HepG2 (cell line): ENCODE results near the gene SBNO1. TPM values are rescaled to one million over a fixed set of nuclear protein-coding genes. Genes with fewer than 3 reads are reported as not detected.

ENCODE experiments used
- CBFB ChIP-seq: sonication (generic); formaldehyde crosslinking; IDR thresholded peaks from 2 replicates; pipeline ENCODE4 v1.4.0; 2020; ENCODE audit warnings: missing genetic modification reagents
- CEBPB ChIP-seq: IDR thresholded peaks from 2 replicates; pipeline ENCODE4 v1.6.1; 2011; ENCODE audit warnings: low read depth, low read length, improper control_type of control experiment, borderline replicate concordance
- CHD2 ChIP-seq: IDR thresholded peaks from 2 replicates; pipeline ENCODE4 v1.6.1; 2011; ENCODE audit warnings: low read depth, low read length, improper control_type of control experiment
- KDM5A ChIP-seq: fragments of 200-600 bp; sonication (generic); IDR thresholded peaks from 2 replicates; pipeline ENCODE4 v1.7.0; 2018; ENCODE audit warnings: antibody characterized with exemption, mild to moderate bottlenecking, low read length, borderline replicate concordance
- LCORL ChIP-seq, 2 experiments: fragments of 450-650 bp in 1 of 2; sonication (generic) in 1 of 2; formaldehyde crosslinking in 1 of 2; IDR thresholded peaks; 2 replicates each; pipeline versions ENCODE4 v1.5.0 to v1.6.1; 2017 to 2020; ENCODE audit warnings: antibody characterized with exemption in 1 of 2, missing genetic modification reagents in 1 of 2
- MAFG ChIP-seq: sonication (generic); formaldehyde crosslinking; IDR thresholded peaks from 2 replicates; pipeline ENCODE4 v1.5.1; 2020; ENCODE audit warnings: mild to moderate bottlenecking, missing genetic modification reagents
- NFE2 ChIP-seq: sonication (generic); formaldehyde crosslinking; IDR thresholded peaks from 2 replicates; pipeline ENCODE4 v1.4.0; 2020; ENCODE audit warnings: missing genetic modification reagents
- PHB2 ChIP-seq: fragments of 450-650 bp; IDR thresholded peaks from 2 replicates; pipeline ENCODE4 v1.6.1; 2018; ENCODE audit not compliant: partially characterized antibody
- PHF21A ChIP-seq: sonication (generic); formaldehyde crosslinking; IDR thresholded peaks from 2 replicates; pipeline ENCODE4 v1.5.0; 2020; ENCODE audit warnings: mild to moderate bottlenecking, missing genetic modification reagents
- REXO4 ChIP-seq: sonication (generic); formaldehyde crosslinking; IDR thresholded peaks from 2 replicates; pipeline ENCODE4 v1.8.0; 2022; ENCODE audit warnings: missing genetic modification reagents, mild to moderate bottlenecking, borderline replicate concordance
- SAP130 ChIP-seq: IDR thresholded peaks from 2 replicates; pipeline ENCODE4 v1.6.1; 2016; ENCODE audit warnings: low read depth
- SP140L ChIP-seq: sonication (generic); formaldehyde crosslinking; IDR thresholded peaks from 2 replicates; pipeline ENCODE4 v1.4.0; 2020; ENCODE audit warnings: missing genetic modification reagents, borderline replicate concordance
- TBP ChIP-seq: sonication (generic); formaldehyde crosslinking; IDR thresholded peaks from 2 replicates; pipeline ENCODE4 v1.5.0; 2020; ENCODE audit warnings: missing genetic modification reagents
- TBX3 ChIP-seq: fragments of 450-650 bp; IDR thresholded peaks from 2 replicates; pipeline ENCODE4 v1.6.1; 2017; ENCODE audit warnings: antibody characterized with exemption, mild to moderate bottlenecking, inconsistent platforms, borderline replicate concordance
- TCF7L2 ChIP-seq: IDR thresholded peaks from 2 replicates; pipeline ENCODE4 v1.6.1; 2011; ENCODE audit warnings: mild to moderate bottlenecking, low read depth, low read length, moderate library complexity
- XRCC5 ChIP-seq: fragments of 200-400 bp; formaldehyde crosslinking; optimal IDR thresholded peaks from 2 replicates; pipeline ENCODE3; 2017; ENCODE audit warnings: mild to moderate bottlenecking, low read length
- ZBTB20 ChIP-seq: sonication (generic); formaldehyde crosslinking; IDR thresholded peaks from 2 replicates; pipeline ENCODE4 v1.8.1; 2023; ENCODE audit warnings: missing genetic modification reagents, low read depth, mild to moderate bottlenecking, borderline replicate concordance
- ZBTB37 ChIP-seq: sonication (generic); formaldehyde crosslinking; IDR thresholded peaks from 2 replicates; pipeline ENCODE4 v1.4.0; 2020; ENCODE audit warnings: mild to moderate bottlenecking, missing genetic modification reagents
- ZNF12 ChIP-seq: sonication (generic); formaldehyde crosslinking; IDR thresholded peaks from 2 replicates; pipeline ENCODE4 v1.5.0; 2020; ENCODE audit warnings: missing genetic modification reagents
- ZNF143 ChIP-seq: sonication (generic); formaldehyde crosslinking; IDR thresholded peaks from 2 replicates; pipeline ENCODE4 v1.4.0; 2020; ENCODE audit warnings: missing genetic modification reagents
- ZNF24 ChIP-seq: fragments of 450-650 bp; IDR thresholded peaks from 2 replicates; pipeline ENCODE4 v1.6.1; 2017; ENCODE audit warnings: antibody characterized with exemption, mild to moderate bottlenecking
- ZNF253 ChIP-seq: sonication (generic); formaldehyde crosslinking; IDR thresholded peaks from 2 replicates; pipeline ENCODE4 v1.8.0; 2022; ENCODE audit warnings: mild to moderate bottlenecking, missing genetic modification reagents, borderline replicate concordance
- ZNF326 ChIP-seq: sonication (generic); formaldehyde crosslinking; IDR thresholded peaks from 2 replicates; pipeline ENCODE4 v1.4.0; 2020; ENCODE audit warnings: missing genetic modification reagents, borderline replicate concordance
- ZNF331 ChIP-seq: sonication (generic); formaldehyde crosslinking; IDR thresholded peaks from 2 replicates; pipeline ENCODE4 v1.4.0; 2020; ENCODE audit warnings: missing genetic modification reagents
- ZNF546 ChIP-seq: sonication (generic); formaldehyde crosslinking; conservative IDR thresholded peaks from 2 replicates; pipeline ENCODE4 v1.8.1; 2023; ENCODE audit warnings: mild to moderate bottlenecking, missing genetic modification reagents
- ZNF607 ChIP-seq: sonication (generic); formaldehyde crosslinking; IDR thresholded peaks from 2 replicates; pipeline ENCODE4 v1.5.1; 2020; ENCODE audit warnings: missing genetic modification reagents, mild to moderate bottlenecking, borderline replicate concordance
- ZNF629 ChIP-seq: sonication (generic); formaldehyde crosslinking; conservative IDR thresholded peaks from 2 replicates; pipeline ENCODE4 v1.5.0; 2020; ENCODE audit warnings: missing genetic modification reagents
- ZNF709 ChIP-seq: sonication (generic); formaldehyde crosslinking; IDR thresholded peaks from 2 replicates; pipeline ENCODE4 v1.5.0; 2020; ENCODE audit warnings: mild to moderate bottlenecking, missing genetic modification reagents
- polyA plus RNA-seq, 8 experiments: library from polyadenylated mRNA; depleted of rRNA in 3 of 8; stranded (reverse) in 7 of 8; unstranded in 1 of 8; fragments of >200 nt; fragmentation: Illumina TruSeq in 4 of 8; extraction: Trizol in 4 of 8; gene quantifications; 2 replicates each; pipeline versions ENCODE4 v1.2.1 to v1.2.3, GENCODE V29; 2011 to 2016; ENCODE audit warnings: low read depth in 4 of 8, missing spikeins in 1 of 8, mixed read lengths in 1 of 8; ENCODE audit not compliant: insufficient read depth in 1 of 8
- total RNA-seq, 5 experiments: library from RNA; depleted of rRNA; stranded (reverse); fragments of >200 nt; fragmentation: Illumina TruSeq; extraction: Trizol; gene quantifications; 2 replicates each; pipeline ENCODE4 v1.2.3, GENCODE V29; 2016; ENCODE audit warnings: low read depth in 1 of 5
- TF ChIP-seq, protein P1 (sequence below): sonication (generic); formaldehyde crosslinking; IDR thresholded peaks from 2 replicates; pipeline ENCODE4 v1.8.0; 2022; ENCODE audit warnings: missing genetic modification reagents, mild to moderate bottlenecking, inconsistent platforms, borderline replicate concordance

The SBNO1 gene
- total and polyA plus RNA-seq, 2 of the 13 experiments (the other 11 are each of a cell fraction or from before 2014, with no cell fraction given): 10.9 to 40.2 TPM

GRCh38 chr12:123270214-123271000 lies 94.2 kb downstream of the SBNO1 start (continued):
- TF ChIP-seq ZBTB20 (no peak), SAP130 (peak; percentile 26; the same call in 1 of the 2 replicates), XRCC5 (peak; percentile 60), MAFG (CRISPR knock-in tag) (no peak), NFE2 (CRISPR knock-in tag) (no peak), ZNF253 (CRISPR knock-in tag) (0 out of 2 replicates have a peak, but pooled peaks have one; percentile 23), ZNF629 (CRISPR knock-in tag) (no peak), ZNF24 (no peak), PHB2 (no peak), ZBTB37 (CRISPR knock-in tag) (0 out of 2 replicates have a peak, but pooled peaks have one; percentile 28), CEBPB (no peak), ZNF12 (peak; percentile 29; the same call in 1 of the 2 replicates), CBFB (CRISPR knock-in tag) (peak; percentile 50; the same call in 1 of the 2 replicates), ZNF143 (no peak), ZNF326 (CRISPR knock-in tag) (no peak), ZNF331 (0 out of 2 replicates have a peak, but pooled peaks have one; percentile 62), TBX3 (no peak; the same call in 1 of the 2 replicates), ZNF607 (CRISPR knock-in tag) (no peak), CHD2 (no peak), ZNF546 (CRISPR knock-in tag) (0 out of 2 replicates have a peak, but pooled peaks have one; percentile 34), PHF21A (CRISPR knock-in tag) (0 out of 2 replicates have a peak, but pooled peaks have one; percentile 15), TBP (CRISPR knock-in tag) (no peak), LCORL (IDR thresholded peaks at IDR 0.05) (no peak; the same call in 1 of the 2 replicates), LCORL (CRISPR knock-in tag; IDR thresholded peaks at IDR 0.05) (peak; percentile 44; the same call in 1 of the 2 replicates), ZNF709 (CRISPR knock-in tag) (no peak), TCF7L2 (no peak), SP140L (CRISPR knock-in tag) (no peak; the same call in 1 of the 2 replicates), KDM5A (peak; percentile 40; the same call in 1 of the 2 replicates), REXO4 (CRISPR knock-in tag) (no peak)
- TF ChIP-seq, protein P1, sequence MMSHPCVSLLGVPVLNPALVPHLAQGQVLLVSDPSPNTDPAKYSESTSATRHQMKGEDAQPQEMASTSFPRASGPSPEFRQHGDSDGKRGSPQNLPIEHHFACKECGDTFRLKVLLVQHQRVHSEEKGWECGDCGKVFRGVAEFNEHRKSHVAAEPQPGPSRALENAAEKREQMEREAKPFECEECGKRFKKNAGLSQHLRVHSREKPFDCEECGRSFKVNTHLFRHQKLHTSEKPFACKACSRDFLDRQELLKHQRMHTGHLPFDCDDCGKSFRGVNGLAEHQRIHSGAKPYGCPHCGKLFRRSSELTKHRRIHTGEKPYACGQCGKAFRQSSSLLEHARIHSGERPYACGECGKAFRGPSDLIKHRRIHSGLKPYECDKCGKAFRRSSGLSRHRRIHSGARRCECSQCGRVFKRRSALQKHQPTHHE (CRISPR knock-in tag): no peak
